Stimulated activated CD4-positive, alpha-beta T cell treated with anti-CD3 and anti-CD28 coated beads, Interleukin-12 subunit alpha, Interleukin-12 subunit beta, amount 100 ng/mL, for 24 hours (primary cell): ENCODE data around the gene CREBRF.
"Not testable (repeated sequence)": the region's sequence is repeated elsewhere in the genome, so short reads cannot be mapped to it uniquely, and the experiment has no call there.

Experiments used
- DNase-seq, 2 experiments: peaks; one replicate each; pipeline ENCODE4 v3.0.0-alpha.2; 2020; ENCODE audit warnings: low read depth in 2 of 2

Gene CREBRF

GRCh38 chr5:173154619-173155018 lies 98.5 kb downstream of the CREBRF start:
- not testable (repeated sequence) for DNase-seq

- DNase-seq, result no peak
Measured at GRCh38 chr5:173155912-173156311, 99.8 kb downstream of the CREBRF start.

- DNase-seq, result no peak
Measured at GRCh38 chr5:173158366-173158765, 102.2 kb downstream of the CREBRF start.

GRCh38 chr5:173159256-173159655 lies 103.1 kb downstream of the CREBRF start:
- no peak for DNase-seq

GRCh38 chr5:173161148-173161547 lies 105.0 kb downstream of the CREBRF start:
- no peak for DNase-seq

GRCh38 chr5:173163219-173163618 lies 107.1 kb downstream of the CREBRF start:
- DNase-seq, result no peak

- no peak for DNase-seq
Measured at GRCh38 chr5:173165177-173166016, 109.2 kb downstream of the CREBRF start.

GRCh38 chr5:173172166-173172565 lies 116.0 kb downstream of the CREBRF start:
- no peak for DNase-seq

GRCh38 chr5:173175523-173175922 lies 119.4 kb downstream of the CREBRF start:
- DNase-seq, result no peak

GRCh38 chr5:173178369-173178910 lies 122.3 kb downstream of the CREBRF start:
- DNase-seq, result no peak

GRCh38 chr5:173180331-173180730 lies 124.2 kb downstream of the CREBRF start:
- DNase-seq, result no peak

GRCh38 chr5:173187054-173187743 lies 131.0 kb downstream of the CREBRF start:
- no peak for DNase-seq

- no peak for DNase-seq
Measured at GRCh38 chr5:173188280-173188679, 132.1 kb downstream of the CREBRF start.
